Activated naive CD4-positive, alpha-beta T cell treated with anti-CD3 and anti-CD28 coated beads, Interleukin-2, amount 50 U/mL, for 24 hours (primary cell): ENCODE measurements around the gene DUSP28.

Experiments used
- H3K27ac Mint-ChIP-seq: one replicate; pipeline ENCODE4 v1.8.0; 2021; ENCODE audit warnings: mild to moderate bottlenecking, mixed read lengths
- H3K27me3 Mint-ChIP-seq: one replicate; pipeline ENCODE4 v1.8.0; 2021; ENCODE audit warnings: mixed read lengths
- H3K36me3 Mint-ChIP-seq: one replicate; pipeline ENCODE4 v1.8.0; 2021; ENCODE audit warnings: mixed read lengths
- H3K4me1 Mint-ChIP-seq: one replicate; pipeline ENCODE4 v1.8.0; 2021; ENCODE audit warnings: mixed read lengths
- H3K4me3 Mint-ChIP-seq: one replicate; pipeline ENCODE4 v1.8.0; 2021; ENCODE audit warnings: mild to moderate bottlenecking, mixed read lengths
- H3K9me3 Mint-ChIP-seq: one replicate; pipeline ENCODE4 v1.8.0; 2021; ENCODE audit warnings: mixed read lengths

The DUSP28 gene

GRCh38 chr2:240573071-240573515 is 12.9 kb downstream of the DUSP28 start:
- Mint-ChIP-seq H3K27me3 (no peaks in the 10 kb centered on the region), H3K36me3 (no peaks in the 10 kb centered on the region), H3K27ac (no peak overlapping the region), H3K9me3 (no peaks in the 10 kb centered on the region), H3K4me3 (no peak overlapping the region), H3K4me1 (peaks cover 24% of the 10 kb centered on the region)

DNA sequence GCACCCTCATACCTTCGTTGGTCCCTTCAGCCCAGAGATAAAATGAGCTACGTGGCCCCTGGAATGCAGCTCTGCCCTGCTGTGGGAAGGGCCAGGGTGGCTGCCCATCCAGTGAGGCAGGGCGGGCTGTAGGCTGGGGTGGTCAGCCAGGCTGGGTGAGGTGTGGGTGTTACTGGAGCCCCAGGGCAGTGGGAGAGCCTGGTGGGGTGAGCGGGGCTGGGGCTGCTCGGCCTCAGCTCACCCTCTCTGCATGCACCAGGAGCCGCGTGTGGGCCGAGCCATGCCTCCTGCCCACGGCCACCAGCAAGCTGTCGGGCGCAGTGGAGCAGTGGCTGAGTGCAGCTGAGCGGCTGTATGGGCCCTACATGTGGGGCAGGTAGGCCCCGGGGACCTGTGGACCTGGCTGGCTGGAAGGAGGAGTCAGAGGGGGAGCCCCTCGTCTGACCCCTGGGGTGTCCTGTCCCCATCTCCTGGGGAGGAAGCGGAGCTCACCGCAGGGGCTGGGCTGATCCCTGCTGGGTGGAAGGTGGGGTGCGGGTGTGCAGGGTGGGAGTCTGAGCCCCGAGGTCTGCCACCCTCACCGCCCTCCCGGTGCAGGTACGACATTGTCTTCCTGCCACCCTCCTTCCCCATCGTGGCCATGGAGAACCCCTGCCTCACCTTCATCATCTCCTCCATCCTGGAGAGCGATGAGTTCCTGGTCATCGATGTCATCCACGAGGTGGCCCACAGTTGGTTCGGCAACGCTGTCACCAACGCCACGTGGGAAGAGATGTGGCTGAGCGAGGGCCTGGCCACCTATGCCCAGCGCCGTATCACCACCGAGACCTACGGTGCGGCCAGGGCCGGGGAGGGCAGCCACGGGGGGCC is 13.6 kb downstream of the DUSP28 start:
- no peaks in the 10 kb centered on the region for H3K36me3 Mint-ChIP-seq
- no peaks in the 10 kb centered on the region for H3K9me3 Mint-ChIP-seq
- no peaks in the 10 kb centered on the region for H3K27me3 Mint-ChIP-seq
- H3K4me3 Mint-ChIP-seq: no peak overlapping the region
- no peak overlapping the region for H3K27ac Mint-ChIP-seq
- H3K4me1 Mint-ChIP-seq: peaks cover 26% of the 10 kb centered on the region

GRCh38 chr2:240574386-240575100 is 14.4 kb downstream of the DUSP28 start:
- no peaks in the 10 kb centered on the region for H3K27me3 Mint-ChIP-seq
- H3K4me3 Mint-ChIP-seq: no peak overlapping the region
- no peak overlapping the region for H3K27ac Mint-ChIP-seq
- no peaks in the 10 kb centered on the region for H3K9me3 Mint-ChIP-seq
- no peaks in the 10 kb centered on the region for H3K36me3 Mint-ChIP-seq
- peaks cover 27% of the 10 kb centered on the region for H3K4me1 Mint-ChIP-seq

- Mint-ChIP-seq H3K4me3 (no peak overlapping the region), H3K36me3 (no peaks in the 10 kb centered on the region), H3K4me1 (peaks cover 27% of the 10 kb centered on the region), H3K27me3 (no peaks in the 10 kb centered on the region), H3K27ac (no peak overlapping the region), H3K9me3 (no peaks in the 10 kb centered on the region)
Measured at GRCh38 chr2:240575101-240575965, 15.2 kb downstream of the DUSP28 start.

DNA sequence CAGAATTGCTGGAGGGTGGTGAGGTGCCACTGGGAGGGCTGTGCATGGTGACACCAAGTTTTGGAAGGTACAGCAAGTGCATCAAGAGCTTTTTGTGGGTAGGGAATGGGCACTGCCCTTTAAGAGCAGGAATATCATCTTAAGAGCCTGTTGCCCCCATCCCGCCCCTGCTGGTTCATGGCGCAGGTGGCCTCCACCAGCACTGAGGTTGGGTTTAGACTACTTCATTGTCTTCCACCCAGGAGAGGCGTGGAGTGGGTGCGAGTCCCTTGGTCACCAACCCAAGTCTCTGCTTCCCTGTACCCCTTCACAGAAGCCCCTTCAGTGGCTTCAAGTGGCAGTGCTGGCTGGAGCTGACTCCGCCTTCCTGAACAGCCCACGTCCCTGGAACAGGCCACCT is 15.9 kb downstream of the DUSP28 start:
- Mint-ChIP-seq H3K4me3 (no peak overlapping the region), H3K27ac (no peak overlapping the region), H3K36me3 (no peaks in the 10 kb centered on the region), H3K4me1 (peaks cover 23% of the 10 kb centered on the region), H3K9me3 (no peaks in the 10 kb centered on the region), H3K27me3 (no peaks in the 10 kb centered on the region)

- H3K27me3 Mint-ChIP-seq: no peaks in the 10 kb centered on the region
- H3K4me1 Mint-ChIP-seq: peaks cover 19% of the 10 kb centered on the region
- no peaks in the 10 kb centered on the region for H3K9me3 Mint-ChIP-seq
- H3K27ac Mint-ChIP-seq: no peak overlapping the region
- no peak overlapping the region for H3K4me3 Mint-ChIP-seq
- peaks cover 2% of the 10 kb centered on the region for H3K36me3 Mint-ChIP-seq
Measured at GRCh38 chr2:240576436-240577205, 16.5 kb downstream of the DUSP28 start.

GRCh38 chr2:240577281-240578109 is 17.3 kb downstream of the DUSP28 start:
- no peak overlapping the region for H3K4me3 Mint-ChIP-seq
- no peaks in the 10 kb centered on the region for H3K27me3 Mint-ChIP-seq
- no peak overlapping the region for H3K27ac Mint-ChIP-seq
- H3K9me3 Mint-ChIP-seq: no peaks in the 10 kb centered on the region
- H3K36me3 Mint-ChIP-seq: peaks cover 2% of the 10 kb centered on the region
- peaks cover 25% of the 10 kb centered on the region for H3K4me1 Mint-ChIP-seq

DNA sequence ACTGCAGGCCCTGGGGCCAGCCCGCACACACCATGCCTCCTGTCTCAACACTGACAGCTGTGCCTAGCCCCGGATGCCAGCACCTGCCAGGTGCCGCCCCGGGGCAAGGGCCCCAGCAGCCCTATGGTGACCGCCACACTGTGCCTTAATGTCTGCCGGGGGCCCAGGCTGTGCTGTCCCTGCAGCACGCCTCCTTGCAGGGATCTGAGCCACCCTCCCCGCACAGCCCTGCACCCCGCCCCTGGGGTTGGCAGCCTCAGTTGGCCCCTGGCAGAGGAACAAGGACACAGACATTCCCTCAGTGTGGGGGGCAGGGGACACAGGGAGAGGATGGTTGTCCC is 17.9 kb downstream of the DUSP28 start:
- Mint-ChIP-seq H3K4me3 (no peak overlapping the region), H3K9me3 (no peaks in the 10 kb centered on the region), H3K36me3 (peaks cover 2% of the 10 kb centered on the region), H3K27me3 (no peaks in the 10 kb centered on the region), H3K27ac (peak overlapping the region; percentile 51), H3K4me1 (peaks cover 29% of the 10 kb centered on the region)

DNA sequence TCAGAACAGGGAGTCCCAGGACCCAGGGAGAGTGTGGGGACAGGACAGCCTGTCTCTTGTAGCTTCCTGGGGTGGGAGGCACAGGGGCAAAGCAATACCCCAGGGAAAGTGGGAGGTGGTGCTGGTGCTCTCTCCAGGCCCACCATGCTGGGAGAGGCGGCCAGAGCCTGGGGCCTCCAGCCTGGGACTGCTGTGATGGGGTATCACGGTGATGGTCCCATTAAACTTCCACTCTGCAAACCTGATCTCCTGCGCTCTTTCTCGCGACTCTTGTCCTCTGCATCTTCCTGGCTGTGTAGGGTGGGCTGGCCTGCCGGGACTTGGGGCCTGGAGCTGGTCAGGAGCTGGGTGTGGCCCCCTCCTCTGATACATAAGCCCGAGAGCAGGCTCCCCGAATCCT is 18.3 kb downstream of the DUSP28 start:
- no peaks in the 10 kb centered on the region for H3K9me3 Mint-ChIP-seq
- H3K27me3 Mint-ChIP-seq: no peaks in the 10 kb centered on the region
- H3K4me3 Mint-ChIP-seq: no peak overlapping the region
- peaks cover 2% of the 10 kb centered on the region for H3K36me3 Mint-ChIP-seq
- peaks cover 32% of the 10 kb centered on the region for H3K4me1 Mint-ChIP-seq
- H3K27ac Mint-ChIP-seq: peak overlapping the region; percentile 51

DNA sequence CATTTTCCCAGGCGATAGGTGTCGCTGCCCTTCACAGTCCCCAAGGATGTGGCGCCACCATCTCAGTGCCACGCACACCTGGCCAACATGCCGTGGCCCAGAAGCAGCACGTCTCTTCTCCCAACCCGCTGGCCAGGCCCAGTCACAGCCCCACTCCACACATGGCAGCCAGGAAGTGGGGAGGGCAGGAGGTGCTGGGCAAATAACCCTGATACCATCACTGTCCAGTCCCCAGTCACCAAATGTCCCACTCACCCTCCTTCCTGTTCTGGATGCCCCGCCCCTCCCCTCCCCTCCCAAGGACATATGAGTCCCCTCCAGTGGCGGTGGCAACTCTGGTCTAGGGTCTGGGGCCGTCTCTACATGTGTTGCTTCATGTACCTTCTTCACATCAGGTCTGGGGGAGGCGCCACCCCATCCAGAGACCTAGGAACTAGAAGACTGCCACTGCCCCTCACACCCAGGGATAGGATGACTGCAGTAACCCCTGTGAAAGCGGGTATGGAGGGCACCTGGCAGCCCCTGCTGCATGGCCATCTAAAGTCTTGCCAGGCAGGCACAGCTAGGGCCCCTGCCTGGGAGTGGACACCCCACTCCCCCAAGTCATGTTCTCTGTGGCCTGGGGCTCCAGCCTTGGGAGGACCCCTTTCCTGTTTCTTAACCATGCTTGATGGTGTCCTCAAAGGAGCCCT is 19.1 kb downstream of the DUSP28 start:
- peak overlapping the region; percentile 84 for H3K27ac Mint-ChIP-seq
- H3K36me3 Mint-ChIP-seq: peaks cover 2% of the 10 kb centered on the region
- H3K4me3 Mint-ChIP-seq: no peak overlapping the region
- peaks cover 34% of the 10 kb centered on the region for H3K4me1 Mint-ChIP-seq
- no peaks in the 10 kb centered on the region for H3K27me3 Mint-ChIP-seq
- H3K9me3 Mint-ChIP-seq: no peaks in the 10 kb centered on the region

- H3K4me3 Mint-ChIP-seq: no peak overlapping the region
- peaks cover 2% of the 10 kb centered on the region for H3K36me3 Mint-ChIP-seq
- peak overlapping the region; percentile 84 for H3K27ac Mint-ChIP-seq
- peaks cover 41% of the 10 kb centered on the region for H3K4me1 Mint-ChIP-seq
- no peaks in the 10 kb centered on the region for H3K27me3 Mint-ChIP-seq
- H3K9me3 Mint-ChIP-seq: no peaks in the 10 kb centered on the region
Measured at GRCh38 chr2:240579771-240580614, 19.8 kb downstream of the DUSP28 start.

DNA sequence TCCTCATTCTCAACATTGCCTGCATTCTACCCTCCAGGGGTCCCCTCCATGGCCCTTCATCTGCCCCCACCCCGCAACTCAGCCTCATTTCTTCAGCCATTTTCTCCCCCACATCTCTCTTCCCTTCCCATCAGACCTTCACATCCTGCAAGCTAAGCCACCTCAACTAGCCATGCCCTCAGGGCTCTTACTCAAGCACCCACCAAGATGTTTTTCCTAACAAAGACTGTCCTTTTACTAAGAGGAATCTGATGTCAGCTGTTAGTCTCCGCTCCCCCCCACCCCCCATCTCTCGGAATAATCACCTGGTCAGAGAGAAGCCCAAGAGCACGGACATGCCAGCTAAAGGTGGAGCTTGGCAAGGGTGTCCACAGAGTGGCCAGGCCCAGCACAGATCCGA is 21.7 kb downstream of the DUSP28 start:
- Mint-ChIP-seq H3K9me3 (no peaks in the 10 kb centered on the region), H3K4me1 (peaks cover 44% of the 10 kb centered on the region), H3K27ac (no peak overlapping the region), H3K36me3 (peaks cover 2% of the 10 kb centered on the region), H3K4me3 (no peak overlapping the region), H3K27me3 (no peaks in the 10 kb centered on the region)

DNA sequence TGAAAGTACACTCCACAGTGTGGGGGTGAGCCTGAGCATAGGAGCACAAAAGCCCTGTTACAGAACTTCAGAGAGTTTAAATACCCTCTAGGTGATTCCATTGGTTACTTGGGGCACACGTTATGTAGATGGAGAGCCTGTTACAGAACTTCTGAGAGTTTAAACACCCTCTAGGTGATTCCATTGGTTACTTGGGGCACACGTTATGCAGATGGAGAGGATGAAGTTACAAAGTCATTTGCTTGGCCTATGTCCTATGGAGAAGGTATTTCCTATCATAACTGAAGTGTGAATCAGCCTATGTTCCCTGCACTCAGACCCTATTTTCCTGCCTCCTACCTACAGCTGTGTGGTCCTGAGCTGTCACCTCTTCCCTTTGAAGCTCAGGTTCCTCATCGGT is 22.6 kb downstream of the DUSP28 start:
- Mint-ChIP-seq H3K36me3 (peaks cover 2% of the 10 kb centered on the region), H3K27ac (no peak overlapping the region), H3K27me3 (no peaks in the 10 kb centered on the region), H3K4me3 (no peak overlapping the region), H3K4me1 (peaks cover 50% of the 10 kb centered on the region), H3K9me3 (no peaks in the 10 kb centered on the region)
